MCF 10A (cell line): Measurements from ENCODE around the gene MFN2. TPM values are rescaled to one million over a fixed set of nuclear protein-coding genes. Genes with fewer than 3 reads are reported as not detected.
"Not testable (repeated sequence)": the region's sequence is repeated elsewhere in the genome, so short reads cannot be mapped to it uniquely, and the experiment has no call there.

Experiments used
- BruUV-seq: library from RNA; stranded (reverse); fragments of 400-500 nt; replicated peaks from 2 replicates; lab custom pipeline; 2021; lab: Mats Ljungman, UMichigan
- CTCF ChIA-PET: fragments of 300-600 bp; sonication (Branson Sonifier 250); formaldehyde crosslinking; extraction: SDS; loops from one replicate; lab custom pipeline; 2021; ENCODE audit warnings: antibody characterized with exemption, inconsistent platforms; lab: Yijun Ruan, JAX
- POLR2A ChIA-PET: fragments of 300-600, 350-650 bp; sonication (Branson Sonifier 250); formaldehyde crosslinking; extraction: SDS; loops from one replicate; lab custom pipeline; 2020; ENCODE audit warnings: antibody characterized with exemption, inconsistent platforms; lab: Yijun Ruan, JAX
- DNase-seq: peaks from one replicate; pipeline ENCODE4 v3.0.0-alpha.2; 2018; ENCODE audit not compliant: unreplicated experiment
- H3K27ac Mint-ChIP-seq: one replicate; pipeline ENCODE4 v1.8.0; 2022; ENCODE audit warnings: mild to moderate bottlenecking, low read depth, mixed read lengths; ENCODE audit not compliant: unreplicated experiment
- H3K27me3 Mint-ChIP-seq: one replicate; pipeline ENCODE4 v1.8.0; 2022; ENCODE audit warnings: mixed read lengths; ENCODE audit not compliant: insufficient read depth, unreplicated experiment
- H3K36me3 Mint-ChIP-seq: one replicate; pipeline ENCODE4 v1.8.0; 2022; ENCODE audit warnings: mild to moderate bottlenecking, moderate library complexity, mixed read lengths; ENCODE audit not compliant: insufficient read depth, unreplicated experiment
- H3K4me1 Mint-ChIP-seq: one replicate; pipeline ENCODE4 v1.8.0; 2022; ENCODE audit warnings: mixed read lengths; ENCODE audit not compliant: insufficient read depth, unreplicated experiment
- H3K4me3 Mint-ChIP-seq: one replicate; pipeline ENCODE4 v1.8.0; 2022; ENCODE audit warnings: mild to moderate bottlenecking, moderate library complexity, mixed read lengths; ENCODE audit not compliant: unreplicated experiment
- H3K9me3 Mint-ChIP-seq: one replicate; pipeline ENCODE4 v1.8.0; 2022; ENCODE audit warnings: mixed read lengths; ENCODE audit not compliant: unreplicated experiment
- CTCF ChIP-seq: fragments of 200-600 bp; IDR thresholded peaks from one replicate; pipeline ENCODE4 v1.8.0; 2022; ENCODE audit warnings: antibody characterized with exemption, mild to moderate bottlenecking; ENCODE audit not compliant: unreplicated experiment
- intact Hi-C: fragments of 100-400 bp; cut with micrococcal nuclease; formaldehyde crosslinking; loops from 2 replicates; pipeline ENCODE4 v1.14.1; 2022
- total RNA-seq: library from RNA; stranded (reverse); gene quantifications from 2 replicates; pipeline ENCODE4 v1.2.3, GENCODE V29; 2022

MFN2 gene
- total RNA-seq, 1 experiment from 2014 or later, result 105 TPM

- DNase-seq, result no peak
- no peaks in the 10 kb centered on the region for H3K9me3 Mint-ChIP-seq
- intact Hi-C loops, result no loop called here
- POLR2A ChIA-PET, result no interaction called here
- no peaks in the 10 kb centered on the region for H3K27me3 Mint-ChIP-seq
- no TSS peak for BruUV-seq
- CTCF ChIA-PET, result interaction anchor here (0.7 kb wide), 1 partner anchor 189 kb away, joined by 3 read pairs; no protein-coding TSS in a partner anchor
- H3K4me3 Mint-ChIP-seq, result no peak overlapping the region
- no peak for TF ChIP-seq CTCF
- no peaks in the 10 kb centered on the region for H3K4me1 Mint-ChIP-seq
- H3K27ac Mint-ChIP-seq, result no peak overlapping the region
- H3K36me3 Mint-ChIP-seq, result peaks cover 28% of the 10 kb centered on the region
These were observed 49.6 kb downstream of the MFN2 start for GRCh38 chr1:12029720-12030339.

GRCh38 chr1:12031039-12031980, 51.1 kb downstream of the MFN2 start:
- DNase-seq, result peak; percentile 40
- no peaks in the 10 kb centered on the region for H3K27me3 Mint-ChIP-seq
- POLR2A ChIA-PET, result interaction anchor here (1.1 to 1.3 kb wide), 2 partner anchors 10 to 123 kb away, joined by 3 to 6 read pairs; no protein-coding TSS in a partner anchor
- no peak overlapping the region for H3K4me3 Mint-ChIP-seq
- no peaks in the 10 kb centered on the region for H3K4me1 Mint-ChIP-seq
- no peak overlapping the region for H3K27ac Mint-ChIP-seq
- H3K9me3 Mint-ChIP-seq, result no peaks in the 10 kb centered on the region
- peaks cover 14% of the 10 kb centered on the region for H3K36me3 Mint-ChIP-seq
- peak; percentile 56 for TF ChIP-seq CTCF
- no TSS peak for BruUV-seq
- CTCF ChIA-PET, result interaction anchor here (0.5 to 1.3 kb wide), 12 partner anchors 8 to 1793 kb away, joined by 3 to 8 read pairs (median 4); no protein-coding TSS in a partner anchor
- intact Hi-C loops, result loop anchor here (1.0 kb wide), 2 partner anchors 51 to 122 kb away; partner anchors contain the start of gene MFN2

GRCh38 chr1:12032161-12032621, 51.9 kb downstream of the MFN2 start:
- Mint-ChIP-seq H3K4me3 (no peak overlapping the region), H3K27ac (no peak overlapping the region), H3K4me1 (no peaks in the 10 kb centered on the region), H3K27me3 (no peaks in the 10 kb centered on the region), H3K9me3 (no peaks in the 10 kb centered on the region), H3K36me3 (peaks cover 5% of the 10 kb centered on the region)
- ChIA-PET POLR2A (interaction anchor here (0.8 to 1.1 kb wide), 2 partner anchors 11 to 13 kb away, joined by 3 to 4 read pairs; no protein-coding TSS in a partner anchor), CTCF (interaction anchor here (0.6 to 1.3 kb wide), 2 partner anchors 9 to 193 kb away, joined by 5 read pairs; no protein-coding TSS in a partner anchor)
- no peak for DNase-seq
- TF ChIP-seq CTCF, result no peak
- no TSS peak for BruUV-seq
- intact Hi-C loops, result no loop called here

- H3K27me3 Mint-ChIP-seq, H3K4me1 Mint-ChIP-seq, DNase-seq, H3K27ac Mint-ChIP-seq, H3K4me3 Mint-ChIP-seq, H3K9me3 Mint-ChIP-seq, intact Hi-C loops, BruUV-seq, H3K36me3 Mint-ChIP-seq, POLR2A ChIA-PET: not testable (repeated sequence)
- CTCF ChIA-PET, result interaction anchor here (0.6 kb wide), 1 partner anchor 11 kb away, joined by 3 read pairs; no protein-coding TSS in a partner anchor
These were observed 53.2 kb downstream of the MFN2 start for GRCh38 chr1:12033441-12033840.
